ENCODE results near the gene TADA2B. TPM values are rescaled to one million over a fixed set of nuclear protein-coding genes. Genes with fewer than 3 reads are reported as not detected.

The TADA2B gene
- total RNA-seq, 2 donors from 2014 or later: 17.3 to 17.5 TPM

GRCh38 chr4:7051905-7052304 lies 8.7 kb downstream of the TADA2B start:
- Histone ChIP-seq H3K4me3 (ENCODE audit: low read length) (no peak overlapping the region), H3K4me1 (ENCODE audit: control insufficient read depth, insufficient read depth, low read length) (no peaks in the 10 kb centered on the region), H3K36me3 (ENCODE audit: control insufficient read depth, insufficient read depth, low read length) (peaks cover 20% of the 10 kb centered on the region), H3K27me3 (ENCODE audit: control insufficient read depth, insufficient read depth, low read length, poor library complexity, severe bottlenecking) (no peaks in the 10 kb centered on the region), H3K27ac (ENCODE audit: low read depth, low read length) (no peak overlapping the region), H3K9me3 (ENCODE audit: control insufficient read depth, low read length) (no peaks in the 10 kb centered on the region), H3K9ac (ENCODE audit: extremely low read depth, low read length, poor library complexity, severe bottlenecking) (no peak overlapping the region)
- Mint-ChIP-seq H3K4me1 (peaks cover 11% of the 10 kb centered on the region), H3K27ac (no peak overlapping the region), H3K9me3 (no peaks in the 10 kb centered on the region), H3K4me3 (no peak overlapping the region), H3K27me3 (ENCODE audit: insufficient read depth) (no peaks in the 10 kb centered on the region), H3K36me3 (ENCODE audit: low read depth) (peaks cover 28% of the 10 kb centered on the region)
- DNase-seq: no peak
- 95 to 99% methylated on average over 9 to 14 of the region's 14 CpGs for WGBS, 2 experiments (ENCODE audit: insufficient coverage in 1 of 2, insufficient read length in 1 of 2)
- TF ChIP-seq, protein P1, sequence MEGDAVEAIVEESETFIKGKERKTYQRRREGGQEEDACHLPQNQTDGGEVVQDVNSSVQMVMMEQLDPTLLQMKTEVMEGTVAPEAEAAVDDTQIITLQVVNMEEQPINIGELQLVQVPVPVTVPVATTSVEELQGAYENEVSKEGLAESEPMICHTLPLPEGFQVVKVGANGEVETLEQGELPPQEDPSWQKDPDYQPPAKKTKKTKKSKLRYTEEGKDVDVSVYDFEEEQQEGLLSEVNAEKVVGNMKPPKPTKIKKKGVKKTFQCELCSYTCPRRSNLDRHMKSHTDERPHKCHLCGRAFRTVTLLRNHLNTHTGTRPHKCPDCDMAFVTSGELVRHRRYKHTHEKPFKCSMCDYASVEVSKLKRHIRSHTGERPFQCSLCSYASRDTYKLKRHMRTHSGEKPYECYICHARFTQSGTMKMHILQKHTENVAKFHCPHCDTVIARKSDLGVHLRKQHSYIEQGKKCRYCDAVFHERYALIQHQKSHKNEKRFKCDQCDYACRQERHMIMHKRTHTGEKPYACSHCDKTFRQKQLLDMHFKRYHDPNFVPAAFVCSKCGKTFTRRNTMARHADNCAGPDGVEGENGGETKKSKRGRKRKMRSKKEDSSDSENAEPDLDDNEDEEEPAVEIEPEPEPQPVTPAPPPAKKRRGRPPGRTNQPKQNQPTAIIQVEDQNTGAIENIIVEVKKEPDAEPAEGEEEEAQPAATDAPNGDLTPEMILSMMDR (conservative IDR thresholded peaks at IDR 0.05): no peak

GRCh38 chr4:7052313-7052712 lies 9.1 kb downstream of the TADA2B start:
- H3K4me3 Mint-ChIP-seq: no peak overlapping the region
- H3K4me3 ChIP-seq (ENCODE audit: low read length): no peak overlapping the region
- H3K27ac Mint-ChIP-seq: peak overlapping the region; percentile 13
- WGBS, 2 experiments (ENCODE audit: insufficient coverage in 1 of 2, insufficient read length in 1 of 2): 95 to 99% methylated on average over 13 to 14 of the region's 14 CpGs
- no peaks in the 10 kb centered on the region for H3K9me3 ChIP-seq (ENCODE audit: control insufficient read depth, low read length)
- DNase-seq: no peak
- H3K36me3 Mint-ChIP-seq (ENCODE audit: low read depth): peaks cover 28% of the 10 kb centered on the region
- TF ChIP-seq, protein P1 (conservative IDR thresholded peaks at IDR 0.05): no peak
- H3K27me3 ChIP-seq (ENCODE audit: control insufficient read depth, insufficient read depth, low read length, poor library complexity, severe bottlenecking): no peaks in the 10 kb centered on the region
- no peaks in the 10 kb centered on the region for H3K9me3 Mint-ChIP-seq
- H3K4me1 ChIP-seq (ENCODE audit: control insufficient read depth, insufficient read depth, low read length): no peaks in the 10 kb centered on the region
- H3K4me1 Mint-ChIP-seq: peaks cover 11% of the 10 kb centered on the region
- no peaks in the 10 kb centered on the region for H3K27me3 Mint-ChIP-seq (ENCODE audit: insufficient read depth)
- peaks cover 23% of the 10 kb centered on the region for H3K36me3 ChIP-seq (ENCODE audit: control insufficient read depth, insufficient read depth, low read length)
- no peak overlapping the region for H3K27ac ChIP-seq (ENCODE audit: low read depth, low read length)
- no peak overlapping the region for H3K9ac ChIP-seq (ENCODE audit: extremely low read depth, low read length, poor library complexity, severe bottlenecking)

GRCh38 chr4:7052923-7053715 lies 9.9 kb downstream of the TADA2B start:
- H3K27me3 Mint-ChIP-seq (ENCODE audit: insufficient read depth): no peaks in the 10 kb centered on the region
- no peaks in the 10 kb centered on the region for H3K9me3 Mint-ChIP-seq
- H3K27me3 ChIP-seq (ENCODE audit: control insufficient read depth, insufficient read depth, low read length, poor library complexity, severe bottlenecking): no peaks in the 10 kb centered on the region
- H3K4me3 ChIP-seq (ENCODE audit: low read length): no peak overlapping the region
- peaks cover 32% of the 10 kb centered on the region for H3K36me3 Mint-ChIP-seq (ENCODE audit: low read depth)
- no peak overlapping the region for H3K27ac Mint-ChIP-seq
- peaks cover 27% of the 10 kb centered on the region for H3K36me3 ChIP-seq (ENCODE audit: control insufficient read depth, insufficient read depth, low read length)
- H3K4me1 Mint-ChIP-seq: peaks cover 11% of the 10 kb centered on the region
- H3K4me1 ChIP-seq (ENCODE audit: control insufficient read depth, insufficient read depth, low read length): no peaks in the 10 kb centered on the region
- no peak for DNase-seq
- no peak overlapping the region for H3K9ac ChIP-seq (ENCODE audit: extremely low read depth, low read length, poor library complexity, severe bottlenecking)
- no peak overlapping the region for H3K27ac ChIP-seq (ENCODE audit: low read depth, low read length)
- H3K9me3 ChIP-seq (ENCODE audit: control insufficient read depth, low read length): no peaks in the 10 kb centered on the region
- TF ChIP-seq, protein P1 (conservative IDR thresholded peaks at IDR 0.05): no peak
- 93 to 96% methylated on average over 13 to 20 of the region's 20 CpGs for WGBS, 2 experiments (ENCODE audit: insufficient coverage in 1 of 2, insufficient read length in 1 of 2)
- no peak overlapping the region for H3K4me3 Mint-ChIP-seq
